ENCODE results near the gene GGCT. TPM values are rescaled to one million over a fixed set of nuclear protein-coding genes. Genes with fewer than 3 reads are reported as not detected.

Gene GGCT
- total and polyA plus RNA-seq, 10 donors = 13.8 to 53.0 (median 24.5) TPM

DNA sequence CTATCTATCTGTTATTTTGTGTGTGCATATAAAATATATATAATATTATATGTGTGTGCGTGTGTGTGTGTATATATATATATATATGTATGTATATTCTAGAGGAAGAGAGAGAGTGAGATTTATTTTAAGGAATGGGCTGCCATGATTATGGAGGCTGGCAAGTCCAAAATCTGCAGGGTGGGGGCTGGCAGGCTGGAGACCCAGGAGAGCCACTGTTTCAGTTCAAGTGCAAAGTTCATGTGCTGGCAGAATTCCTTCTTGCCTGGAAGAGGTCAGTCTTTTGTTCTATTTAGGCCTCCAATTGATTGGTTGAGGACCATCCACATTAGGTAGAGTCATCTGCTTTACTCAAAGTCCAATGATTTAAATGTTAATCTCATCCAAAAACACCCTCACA, 47.7 kb upstream of the GGCT start:
- DNase-seq = no peak
- peaks cover 0 to 27% (median 17%) of the 10 kb centered on the region in 6 donors for H3K4me1 ChIP-seq
- H3K27me3 ChIP-seq (replicated peaks in 1 of 7) = no peaks in the 10 kb centered on the region
- H3K27ac ChIP-seq = no peak overlapping the region
- intact Hi-C loops (cut with DNase I; ENCODE audit: low total_unique reads) = no loop called here
- H3K36me3 ChIP-seq = peaks cover 0 to 53% (median 6%) of the 10 kb centered on the region in 6 donors
- 69 to 88% (median 78%) methylated on average over 1 of the region's 1 CpG for WGBS, 5 donors
- TF ChIP-seq, protein P1, sequence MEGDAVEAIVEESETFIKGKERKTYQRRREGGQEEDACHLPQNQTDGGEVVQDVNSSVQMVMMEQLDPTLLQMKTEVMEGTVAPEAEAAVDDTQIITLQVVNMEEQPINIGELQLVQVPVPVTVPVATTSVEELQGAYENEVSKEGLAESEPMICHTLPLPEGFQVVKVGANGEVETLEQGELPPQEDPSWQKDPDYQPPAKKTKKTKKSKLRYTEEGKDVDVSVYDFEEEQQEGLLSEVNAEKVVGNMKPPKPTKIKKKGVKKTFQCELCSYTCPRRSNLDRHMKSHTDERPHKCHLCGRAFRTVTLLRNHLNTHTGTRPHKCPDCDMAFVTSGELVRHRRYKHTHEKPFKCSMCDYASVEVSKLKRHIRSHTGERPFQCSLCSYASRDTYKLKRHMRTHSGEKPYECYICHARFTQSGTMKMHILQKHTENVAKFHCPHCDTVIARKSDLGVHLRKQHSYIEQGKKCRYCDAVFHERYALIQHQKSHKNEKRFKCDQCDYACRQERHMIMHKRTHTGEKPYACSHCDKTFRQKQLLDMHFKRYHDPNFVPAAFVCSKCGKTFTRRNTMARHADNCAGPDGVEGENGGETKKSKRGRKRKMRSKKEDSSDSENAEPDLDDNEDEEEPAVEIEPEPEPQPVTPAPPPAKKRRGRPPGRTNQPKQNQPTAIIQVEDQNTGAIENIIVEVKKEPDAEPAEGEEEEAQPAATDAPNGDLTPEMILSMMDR (IDR thresholded peaks at IDR 0.05 in 8 of 11, conservative IDR thresholded peaks at IDR 0.05 in 3 of 11) = no peak
- TF ChIP-seq POLR2A (IDR thresholded peaks at IDR 0.05) = no peak
- no peak overlapping the region for H3K4me3 ChIP-seq
- H3K9me3 ChIP-seq = no peaks in the 10 kb centered on the region

- intact Hi-C loops (cut with DNase I; ENCODE audit: low total_unique reads) = no loop called here
- Histone ChIP-seq H3K4me3 (no peak overlapping the region), H3K36me3 (peaks cover 0 to 61% (median 4%) of the 10 kb centered on the region in 6 donors), H3K9me3 (no peaks in the 10 kb centered on the region), H3K27me3 (replicated peaks in 1 of 7) (no peaks in the 10 kb centered on the region), H3K4me1 (peaks cover 0 to 27% (median 17%) of the 10 kb centered on the region in 6 donors), H3K27ac (peak overlapping the region in 1 of 8 donors; percentile 52)
- no peak for DNase-seq
- TF ChIP-seq POLR2AphosphoS5 (IDR thresholded peaks at IDR 0.05) (no peak), POLR2A (IDR thresholded peaks at IDR 0.05) (no peak)
- TF ChIP-seq, protein P1 (IDR thresholded peaks at IDR 0.05 in 8 of 11, conservative IDR thresholded peaks at IDR 0.05 in 3 of 11) = no peak
- WGBS, 5 donors = 75 to 86% (median 80%) methylated on average over 7 of the region's 7 CpGs
Observed at GRCh38 chr7:30549931-30550493, 45.4 kb upstream of the GGCT start.

DNA sequence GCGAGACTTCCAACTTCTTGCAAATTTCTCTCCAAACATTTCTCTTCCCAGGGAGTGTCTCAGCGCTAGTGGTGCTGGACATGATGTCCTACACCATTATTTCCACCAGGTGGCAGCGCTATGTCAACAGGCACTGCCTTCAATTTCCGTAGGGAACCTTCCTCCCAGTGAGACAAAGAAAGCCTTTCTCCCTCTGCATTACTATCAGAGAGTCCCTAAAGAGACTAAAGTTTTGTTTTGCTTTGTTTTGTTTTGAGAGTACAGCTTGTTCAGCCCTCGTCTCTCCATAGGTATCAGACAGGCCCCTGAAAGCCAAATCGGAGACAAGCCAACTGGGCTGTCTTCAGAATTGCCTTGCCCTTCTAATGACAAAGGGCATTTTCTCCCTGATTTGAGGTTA, 44.2 kb upstream of the GGCT start:
- DNase-seq = no peak
- no peaks in the 10 kb centered on the region for H3K9me3 ChIP-seq
- H3K4me1 ChIP-seq = peaks cover 0 to 27% (median 17%) of the 10 kb centered on the region in 6 donors
- no peaks in the 10 kb centered on the region for H3K27me3 ChIP-seq (replicated peaks in 1 of 7)
- H3K27ac ChIP-seq = peak overlapping the region in 2 of 8 donors; percentile 13 to 37
- TF ChIP-seq, protein P1 (IDR thresholded peaks at IDR 0.05 in 8 of 11, conservative IDR thresholded peaks at IDR 0.05 in 3 of 11) = peak; percentile 50 to 84 (median 74)
- no peak for TF ChIP-seq POLR2AphosphoS5 (IDR thresholded peaks at IDR 0.05)
- no peak for TF ChIP-seq POLR2A (IDR thresholded peaks at IDR 0.05)
- intact Hi-C loops (cut with DNase I; ENCODE audit: low total_unique reads) = no loop called here
- H3K4me3 ChIP-seq = no peak overlapping the region
- 30 to 45% (median 36%) methylated on average over 6 of the region's 6 CpGs for whole genome bisulfite sequencing, 5 donors
- peaks cover 0 to 52% (median 4%) of the 10 kb centered on the region in 6 donors for H3K36me3 ChIP-seq

GRCh38 chr7:30546596-30546995, 42.0 kb upstream of the GGCT start:
- Histone ChIP-seq H3K27me3 (replicated peaks in 1 of 7) (no peaks in the 10 kb centered on the region), H3K4me1 (peaks cover 0 to 27% (median 17%) of the 10 kb centered on the region in 6 donors), H3K4me3 (no peak overlapping the region), H3K36me3 (peaks cover 0 to 52% (median 4%) of the 10 kb centered on the region in 6 donors), H3K27ac (no peak overlapping the region), H3K9me3 (peaks cover 0 to 3% (median 0%) of the 10 kb centered on the region in 8 donors)
- intact Hi-C loops (cut with DNase I; ENCODE audit: low total_unique reads) = no loop called here
- TF ChIP-seq POLR2AphosphoS5 (IDR thresholded peaks at IDR 0.05) = no peak
- no peak for TF ChIP-seq POLR2A (IDR thresholded peaks at IDR 0.05)
- TF ChIP-seq, protein P1 (IDR thresholded peaks at IDR 0.05 in 8 of 11, conservative IDR thresholded peaks at IDR 0.05 in 3 of 11) = no peak
- 94 to 98% (median 96%) methylated on average over 4 of the region's 4 CpGs for WGBS, 5 donors
- DNase-seq = no peak

Data from spleen (tissue), 11 donors.